Measurements from ENCODE around the gene PTOV1. TPM values are rescaled to one million over a fixed set of nuclear protein-coding genes. Genes with fewer than 3 reads are reported as not detected.

Gene PTOV1
- total and polyA plus RNA-seq, 2 of the 13 experiments (the other 11 are each of a cell fraction or from before 2014, with no cell fraction given) = 63.5 to 68.5 TPM

DNA sequence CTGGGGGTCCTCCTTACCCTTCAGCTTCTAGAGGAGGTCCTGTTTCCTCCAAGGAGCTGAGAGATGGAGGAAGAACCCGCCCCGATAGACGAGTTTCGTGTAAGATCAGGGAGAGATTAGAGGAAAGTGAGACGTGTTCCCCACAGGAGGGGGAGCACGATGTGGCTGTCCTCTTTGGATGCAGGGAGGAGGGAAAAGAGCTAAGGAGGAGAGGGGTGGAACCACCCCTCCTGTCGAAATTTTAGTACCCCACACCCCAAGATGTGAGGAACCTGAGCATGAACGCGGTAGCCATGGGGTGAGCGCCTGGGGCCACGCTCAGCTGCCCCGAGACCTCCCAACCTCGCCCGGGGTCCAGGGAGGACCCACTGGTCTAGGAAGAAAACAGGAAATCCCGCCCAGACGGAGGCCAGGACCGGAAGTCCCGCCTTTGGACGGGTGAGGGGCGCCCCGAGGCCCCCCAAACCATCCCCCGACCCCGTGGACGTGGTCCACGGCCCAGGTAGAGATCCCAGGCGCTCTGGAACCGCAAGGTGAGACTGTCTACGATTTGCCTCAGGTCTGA is 25.0 kb downstream of the PTOV1 start (continued):
- TF ChIP-seq, protein P1, sequence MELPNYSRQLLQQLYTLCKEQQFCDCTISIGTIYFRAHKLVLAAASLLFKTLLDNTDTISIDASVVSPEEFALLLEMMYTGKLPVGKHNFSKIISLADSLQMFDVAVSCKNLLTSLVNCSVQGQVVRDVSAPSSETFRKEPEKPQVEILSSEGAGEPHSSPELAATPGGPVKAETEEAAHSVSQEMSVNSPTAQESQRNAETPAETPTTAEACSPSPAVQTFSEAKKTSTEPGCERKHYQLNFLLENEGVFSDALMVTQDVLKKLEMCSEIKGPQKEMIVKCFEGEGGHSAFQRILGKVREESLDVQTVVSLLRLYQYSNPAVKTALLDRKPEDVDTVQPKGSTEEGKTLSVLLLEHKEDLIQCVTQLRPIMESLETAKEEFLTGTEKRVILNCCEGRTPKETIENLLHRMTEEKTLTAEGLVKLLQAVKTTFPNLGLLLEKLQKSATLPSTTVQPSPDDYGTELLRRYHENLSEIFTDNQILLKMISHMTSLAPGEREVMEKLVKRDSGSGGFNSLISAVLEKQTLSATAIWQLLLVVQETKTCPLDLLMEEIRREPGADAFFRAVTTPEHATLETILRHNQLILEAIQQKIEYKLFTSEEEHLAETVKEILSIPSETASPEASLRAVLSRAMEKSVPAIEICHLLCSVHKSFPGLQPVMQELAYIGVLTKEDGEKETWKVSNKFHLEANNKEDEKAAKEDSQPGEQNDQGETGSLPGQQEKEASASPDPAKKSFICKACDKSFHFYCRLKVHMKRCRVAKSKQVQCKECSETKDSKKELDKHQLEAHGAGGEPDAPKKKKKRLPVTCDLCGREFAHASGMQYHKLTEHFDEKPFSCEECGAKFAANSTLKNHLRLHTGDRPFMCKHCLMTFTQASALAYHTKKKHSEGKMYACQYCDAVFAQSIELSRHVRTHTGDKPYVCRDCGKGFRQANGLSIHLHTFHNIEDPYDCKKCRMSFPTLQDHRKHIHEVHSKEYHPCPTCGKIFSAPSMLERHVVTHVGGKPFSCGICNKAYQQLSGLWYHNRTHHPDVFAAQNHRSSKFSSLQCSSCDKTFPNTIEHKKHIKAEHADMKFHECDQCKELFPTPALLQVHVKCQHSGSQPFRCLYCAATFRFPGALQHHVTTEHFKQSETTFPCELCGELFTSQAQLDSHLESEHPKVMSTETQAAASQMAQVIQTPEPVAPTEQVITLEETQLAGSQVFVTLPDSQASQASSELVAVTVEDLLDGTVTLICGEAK (IDR thresholded peaks at IDR 0.05) = peak; percentile 40; the same call in 1 of the 2 replicates
- TF ChIP-seq, protein P1 (CRISPR knock-in tag; IDR thresholded peaks at IDR 0.05) = no peak; the same call in 1 of the 2 replicates
- TF ChIP-seq ZNF253 (CRISPR knock-in tag; IDR thresholded peaks at IDR 0.05; ENCODE audit: borderline replicate concordance) (0 out of 2 replicates have a peak, but pooled peaks have one; percentile 15), NFE2L2 (IDR thresholded peaks at IDR 0.05; ENCODE audit: low read length) (no peak), MLLT10 (CRISPR knock-in tag; IDR thresholded peaks at IDR 0.05) (no peak), ONECUT2 (CRISPR knock-in tag; IDR thresholded peaks at IDR 0.05) (no peak), HCFC1 (IDR thresholded peaks at IDR 0.05; ENCODE audit: low read depth, low read length) (no peak), SATB2 (CRISPR knock-in tag; IDR thresholded peaks at IDR 0.05) (no peak), ZFP62 (CRISPR knock-in tag; IDR thresholded peaks at IDR 0.05) (no peak), NFYB (CRISPR knock-in tag; IDR thresholded peaks at IDR 0.05) (0 out of 2 replicates have a peak, but pooled peaks have one; percentile 17), ZNF34 (CRISPR knock-in tag; IDR thresholded peaks at IDR 0.05; ENCODE audit: borderline replicate concordance) (no peak), LCORL (IDR thresholded peaks at IDR 0.05) (no peak), LCORL (CRISPR knock-in tag; IDR thresholded peaks at IDR 0.05) (0 out of 2 replicates have a peak, but pooled peaks have one; percentile 27), U2AF2 (IDR thresholded peaks at IDR 0.05; ENCODE audit: low read depth, low read length) (no peak), PAX8 (CRISPR knock-in tag; IDR thresholded peaks at IDR 0.05; ENCODE audit: borderline replicate concordance) (no peak), GTF3A (CRISPR knock-in tag; conservative IDR thresholded peaks at IDR 0.05) (no peak)
- TF ChIP-seq, protein P2, sequence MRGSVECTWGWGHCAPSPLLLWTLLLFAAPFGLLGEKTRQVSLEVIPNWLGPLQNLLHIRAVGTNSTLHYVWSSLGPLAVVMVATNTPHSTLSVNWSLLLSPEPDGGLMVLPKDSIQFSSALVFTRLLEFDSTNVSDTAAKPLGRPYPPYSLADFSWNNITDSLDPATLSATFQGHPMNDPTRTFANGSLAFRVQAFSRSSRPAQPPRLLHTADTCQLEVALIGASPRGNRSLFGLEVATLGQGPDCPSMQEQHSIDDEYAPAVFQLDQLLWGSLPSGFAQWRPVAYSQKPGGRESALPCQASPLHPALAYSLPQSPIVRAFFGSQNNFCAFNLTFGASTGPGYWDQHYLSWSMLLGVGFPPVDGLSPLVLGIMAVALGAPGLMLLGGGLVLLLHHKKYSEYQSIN (CRISPR knock-in tag; IDR thresholded peaks at IDR 0.05; ENCODE audit: borderline replicate concordance) = no peak
- TF ChIP-seq, protein P3, sequence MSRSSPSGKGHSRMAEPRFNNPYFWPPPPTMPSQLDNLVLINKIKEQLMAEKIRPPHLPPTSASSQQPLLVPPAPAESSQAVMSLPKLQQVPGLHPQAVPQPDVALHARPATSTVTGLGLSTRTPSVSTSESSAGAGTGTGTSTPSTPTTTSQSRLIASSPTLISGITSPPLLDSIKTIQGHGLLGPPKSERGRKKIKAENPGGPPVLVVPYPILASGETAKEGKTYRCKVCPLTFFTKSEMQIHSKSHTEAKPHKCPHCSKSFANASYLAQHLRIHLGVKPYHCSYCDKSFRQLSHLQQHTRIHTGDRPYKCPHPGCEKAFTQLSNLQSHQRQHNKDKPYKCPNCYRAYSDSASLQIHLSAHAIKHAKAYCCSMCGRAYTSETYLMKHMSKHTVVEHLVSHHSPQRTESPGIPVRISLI (CRISPR knock-in tag; IDR thresholded peaks at IDR 0.05; ENCODE audit: borderline replicate concordance) = no peak
- TF ChIP-seq, protein P4, sequence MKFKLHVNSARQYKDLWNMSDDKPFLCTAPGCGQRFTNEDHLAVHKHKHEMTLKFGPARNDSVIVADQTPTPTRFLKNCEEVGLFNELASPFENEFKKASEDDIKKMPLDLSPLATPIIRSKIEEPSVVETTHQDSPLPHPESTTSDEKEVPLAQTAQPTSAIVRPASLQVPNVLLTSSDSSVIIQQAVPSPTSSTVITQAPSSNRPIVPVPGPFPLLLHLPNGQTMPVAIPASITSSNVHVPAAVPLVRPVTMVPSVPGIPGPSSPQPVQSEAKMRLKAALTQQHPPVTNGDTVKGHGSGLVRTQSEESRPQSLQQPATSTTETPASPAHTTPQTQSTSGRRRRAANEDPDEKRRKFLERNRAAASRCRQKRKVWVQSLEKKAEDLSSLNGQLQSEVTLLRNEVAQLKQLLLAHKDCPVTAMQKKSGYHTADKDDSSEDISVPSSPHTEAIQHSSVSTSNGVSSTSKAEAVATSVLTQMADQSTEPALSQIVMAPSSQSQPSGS (CRISPR knock-in tag; IDR thresholded peaks at IDR 0.05) = no peak

Measured in HepG2 (cell line).